ENCODE measurements around the gene SPHK1.

- TF ChIP-seq CTCF (IDR thresholded peaks at IDR 0.05) (no peak), POLR2A (IDR thresholded peaks at IDR 0.05) (no peak)
Measured at GRCh38 chr17:76353004-76353598, 31.3 kb upstream of the SPHK1 start.

Measured in body of pancreas (tissue), 4 donors.